ENCODE data around the gene MTCL3.
A peak's percentile ranks its signal among the peaks of the same experiment; 100 is the strongest.

MTCL3 gene

GRCh38 chr6:127484212-127484863 is 34.8 kb downstream of the MTCL3 start:
- peak; percentile 89 for DNase-seq
- TF ChIP-seq CTCF (IDR thresholded peaks at IDR 0.05; ENCODE audit: low read length), result no peak
- H3F3A ChIP-seq (ENCODE audit: insufficient read depth, low read length), result peaks cover 20% of the 10 kb centered on the region
- H3K4me2 ChIP-seq (ENCODE audit: low read depth, low read length), result peak overlapping the region; percentile 92
- no peaks in the 10 kb centered on the region for H3K27me3 ChIP-seq (replicated peaks; ENCODE audit: insufficient read depth, low read length)
- H3K4me1 ChIP-seq (ENCODE audit: low read length), result peaks cover 24% of the 10 kb centered on the region
- no peaks in the 10 kb centered on the region for H4K20me1 ChIP-seq (ENCODE audit: insufficient read depth, low read length)
- no peaks in the 10 kb centered on the region for H3K79me2 ChIP-seq (ENCODE audit: low read length)
- no peaks in the 10 kb centered on the region for H3K36me3 ChIP-seq (replicated peaks; ENCODE audit: insufficient read depth, low read length)
- peak overlapping the region; percentile 80 for H2AFZ ChIP-seq (ENCODE audit: low read length)
- no peaks in the 10 kb centered on the region for H3K9me3 ChIP-seq (replicated peaks; ENCODE audit: insufficient read depth, low read length)
- peak overlapping the region; percentile 77 for H3K27ac ChIP-seq (ENCODE audit: low read length)
- H3K9me2 ChIP-seq (replicated peaks; ENCODE audit: insufficient read depth, low read length), result no peaks in the 10 kb centered on the region
- H3K9ac ChIP-seq (ENCODE audit: low read length), result peak overlapping the region; percentile 16; the same call in 1 of the 2 replicates
- H3K4me3 ChIP-seq (ENCODE audit: low read length), result peak overlapping the region; percentile 48

- H4K20me1 ChIP-seq (ENCODE audit: insufficient read depth, low read length), result no peaks in the 10 kb centered on the region
- no peaks in the 10 kb centered on the region for H3K9me2 ChIP-seq (replicated peaks; ENCODE audit: insufficient read depth, low read length)
- no peak for TF ChIP-seq EZH2phosphoT487 (IDR thresholded peaks at IDR 0.05; ENCODE audit: low read length)
- no peak for TF ChIP-seq EZH2 (optimal IDR thresholded peaks at IDR 0.05; ENCODE audit: low read depth, low read length)
- TF ChIP-seq CTCF (IDR thresholded peaks at IDR 0.05; ENCODE audit: low read length), result no peak
- H3K27ac ChIP-seq (ENCODE audit: low read length), result peak overlapping the region; percentile 77
- H3K4me1 ChIP-seq (ENCODE audit: low read length), result peaks cover 24% of the 10 kb centered on the region
- no peaks in the 10 kb centered on the region for H3K79me2 ChIP-seq (ENCODE audit: low read length)
- peak overlapping the region; percentile 92 for H3K4me2 ChIP-seq (ENCODE audit: low read depth, low read length)
- peaks cover 20% of the 10 kb centered on the region for H3F3A ChIP-seq (ENCODE audit: insufficient read depth, low read length)
- H3K27me3 ChIP-seq (replicated peaks; ENCODE audit: insufficient read depth, low read length), result no peaks in the 10 kb centered on the region
- peak overlapping the region; percentile 16; the same call in 1 of the 2 replicates for H3K9ac ChIP-seq (ENCODE audit: low read length)
- peak; percentile 47 for DNase-seq
- no peaks in the 10 kb centered on the region for H3K9me3 ChIP-seq (replicated peaks; ENCODE audit: insufficient read depth, low read length)
- no peaks in the 10 kb centered on the region for H3K36me3 ChIP-seq (replicated peaks; ENCODE audit: insufficient read depth, low read length)
- H3K4me3 ChIP-seq (ENCODE audit: low read length), result peak overlapping the region; percentile 48
- H2AFZ ChIP-seq (ENCODE audit: low read length), result peak overlapping the region; percentile 80
Measured at GRCh38 chr6:127483399-127484055, 35.6 kb downstream of the MTCL3 start.

GRCh38 chr6:127482325-127482724 is 36.8 kb downstream of the MTCL3 start:
- TF ChIP-seq CTCF (IDR thresholded peaks at IDR 0.05; ENCODE audit: low read length) (no peak), EZH2 (optimal IDR thresholded peaks at IDR 0.05; ENCODE audit: low read depth, low read length) (no peak), EZH2phosphoT487 (IDR thresholded peaks at IDR 0.05; ENCODE audit: low read length) (no peak)
- Histone ChIP-seq H2AFZ (ENCODE audit: low read length) (no peak overlapping the region), H3K9ac (ENCODE audit: low read length) (no peak overlapping the region), H3K36me3 (replicated peaks; ENCODE audit: insufficient read depth, low read length) (no peaks in the 10 kb centered on the region), H3K9me3 (replicated peaks; ENCODE audit: insufficient read depth, low read length) (no peaks in the 10 kb centered on the region), H3K4me1 (ENCODE audit: low read length) (peaks cover 24% of the 10 kb centered on the region), H3K9me2 (replicated peaks; ENCODE audit: insufficient read depth, low read length) (no peaks in the 10 kb centered on the region), H3K4me2 (ENCODE audit: low read depth, low read length) (no peak overlapping the region), H3F3A (ENCODE audit: insufficient read depth, low read length) (peaks cover 20% of the 10 kb centered on the region), H3K27me3 (replicated peaks; ENCODE audit: insufficient read depth, low read length) (no peaks in the 10 kb centered on the region), H3K27ac (ENCODE audit: low read length) (no peak overlapping the region), H4K20me1 (ENCODE audit: insufficient read depth, low read length) (no peaks in the 10 kb centered on the region), H3K79me2 (ENCODE audit: low read length) (no peaks in the 10 kb centered on the region), H3K4me3 (ENCODE audit: low read length) (no peak overlapping the region)
- no peak for DNase-seq
